GM10266 (cell line): ENCODE measurements around the gene KLHDC8A.

Experiments used
- DNase-seq: peaks from one replicate; pipeline ENCODE4 v3.0.0; 2012; ENCODE audit errors: extremely low spot score
- CTCF ChIP-seq: IDR thresholded peaks from 2 replicates; pipeline ENCODE4 v1.5.1; 2012; ENCODE audit warnings: mild to moderate bottlenecking, low read depth; ENCODE audit not compliant: control insufficient read depth, insufficient read depth; ENCODE audit errors: missing control alignments

KLHDC8A gene

GRCh38 chr1:205323794-205324193 lies 32.9 kb downstream of the KLHDC8A start:
- no peak for TF ChIP-seq CTCF
- DNase-seq: no peak

GRCh38 chr1:205321959-205322283 lies 34.8 kb downstream of the KLHDC8A start:
- TF ChIP-seq CTCF: no peak
- DNase-seq: no peak

- DNase-seq: peak; percentile 78
- no peak for TF ChIP-seq CTCF
Measured at GRCh38 chr1:205321162-205321958, 35.4 kb downstream of the KLHDC8A start, which contains the start of gene NUAK2. NUAK2 (minus strand) TSS chr1:205321745; CDS start chr1:205321628, 117 bp downstream.

- no peak for DNase-seq
- TF ChIP-seq CTCF: no peak
Measured at GRCh38 chr1:205319081-205320018, 37.4 kb downstream of the KLHDC8A start.

- no peak for DNase-seq
- TF ChIP-seq CTCF: no peak
Measured at GRCh38 chr1:205318231-205318991, 38.3 kb downstream of the KLHDC8A start.

GRCh38 chr1:205317311-205317917 lies 39.3 kb downstream of the KLHDC8A start:
- no peak for TF ChIP-seq CTCF
- no peak for DNase-seq
